Measurements from ENCODE around the gene BIN1.

GRCh38 chr2:127074936-127075335 lies 32.0 kb downstream of the BIN1 start:
- TF ChIP-seq CTCF (IDR thresholded peaks at IDR 0.05) (no peak), EZH2 (IDR thresholded peaks at IDR 0.05) (no peak)

Measured in neural progenitor cell (in vitro differentiated cells).